KMS-11 (cell line): ENCODE measurements around the gene MS4A15.

ENCODE experiments used
- H2AFZ ChIP-seq: fragments of 200-600 bp; sonication (generic); 2 replicates; pipeline ENCODE4 v1.6.1; 2016; ENCODE audit warnings: antibody characterized with exemption, mixed run types, low read depth
- H3K27ac ChIP-seq: fragments of 200-600 bp; sonication (generic); 2 replicates; pipeline ENCODE4 v1.6.1; 2016; ENCODE audit warnings: mild to moderate bottlenecking, mixed run types
- H3K27me3 ChIP-seq: fragments of 200-600 bp; sonication (generic); 2 replicates; pipeline ENCODE4 v1.6.1; 2017; ENCODE audit warnings: mild to moderate bottlenecking, low read depth, mixed run types, moderate library complexity; ENCODE audit not compliant: insufficient read depth
- H3K36me3 ChIP-seq: fragments of 200-600 bp; sonication (generic); 2 replicates; pipeline ENCODE4 v1.6.1; 2017; ENCODE audit warnings: mild to moderate bottlenecking, mixed run types; ENCODE audit not compliant: insufficient read depth
- H3K4me1 ChIP-seq: fragments of 200-600 bp; sonication (generic); 2 replicates; pipeline ENCODE4 v1.6.1; 2016; ENCODE audit warnings: mild to moderate bottlenecking, low read depth, mixed run types; ENCODE audit not compliant: poor library complexity, severe bottlenecking
- H3K4me2 ChIP-seq: fragments of 200-600 bp; sonication (generic); 2 replicates; pipeline ENCODE4 v1.7.0; 2016; ENCODE audit warnings: mild to moderate bottlenecking, mixed run types
- H3K4me3 ChIP-seq: fragments of 200-600 bp; sonication (generic); IDR thresholded peaks from 2 replicates; pipeline ENCODE4 v1.6.1; 2017; ENCODE audit warnings: low read depth, low read length, mixed read lengths; ENCODE audit not compliant: insufficient read depth
- H3K79me2 ChIP-seq: fragments of 200-600 bp; sonication (generic); 2 replicates; pipeline ENCODE4 v1.6.1; 2016; ENCODE audit warnings: low read depth, mixed run types; ENCODE audit not compliant: insufficient read depth
- H3K9ac ChIP-seq: fragments of 200-600 bp; sonication (generic); 2 replicates; pipeline ENCODE4 v1.6.1; 2016; ENCODE audit warnings: mild to moderate bottlenecking, mixed run types
- H4K20me1 ChIP-seq: fragments of 200-600 bp; sonication (generic); 2 replicates; pipeline ENCODE4 v1.6.1; 2016; ENCODE audit warnings: mild to moderate bottlenecking, mixed run types; ENCODE audit not compliant: insufficient read depth
- CTCF ChIP-seq: fragments of 200-600 bp; sonication (generic); conservative IDR thresholded peaks from 2 replicates; pipeline ENCODE4 v1.6.1; 2017; ENCODE audit warnings: low read depth, mild to moderate bottlenecking, antibody characterized with exemption, low read length, moderate library complexity, mixed read lengths

The MS4A15 gene

GRCh38 chr11:60781286-60781980 lies 24.8 kb downstream of the MS4A15 start:
- no peaks in the 10 kb centered on the region for H3K79me2 ChIP-seq
- TF ChIP-seq CTCF: no peak
- no peak overlapping the region for H2AFZ ChIP-seq
- no peaks in the 10 kb centered on the region for H4K20me1 ChIP-seq
- H3K36me3 ChIP-seq: no peaks in the 10 kb centered on the region
- no peak overlapping the region for H3K4me2 ChIP-seq
- no peak overlapping the region for H3K4me3 ChIP-seq
- no peak overlapping the region for H3K27ac ChIP-seq
- no peaks in the 10 kb centered on the region for H3K4me1 ChIP-seq
- no peak overlapping the region for H3K9ac ChIP-seq
- no peaks in the 10 kb centered on the region for H3K27me3 ChIP-seq

- Histone ChIP-seq H3K79me2 (no peaks in the 10 kb centered on the region), H2AFZ (no peak overlapping the region), H3K27ac (no peak overlapping the region), H3K27me3 (no peaks in the 10 kb centered on the region), H3K4me1 (no peaks in the 10 kb centered on the region), H4K20me1 (no peaks in the 10 kb centered on the region), H3K4me3 (no peak overlapping the region), H3K4me2 (no peak overlapping the region), H3K9ac (no peak overlapping the region), H3K36me3 (no peaks in the 10 kb centered on the region)
- no peak for TF ChIP-seq CTCF
These were observed 25.3 kb downstream of the MS4A15 start for GRCh38 chr11:60781981-60782316.

GRCh38 chr11:60782393-60783140 lies 25.9 kb downstream of the MS4A15 start:
- H3K27me3 ChIP-seq: no peaks in the 10 kb centered on the region
- no peak overlapping the region for H3K9ac ChIP-seq
- TF ChIP-seq CTCF: no peak
- H3K36me3 ChIP-seq: no peaks in the 10 kb centered on the region
- no peaks in the 10 kb centered on the region for H3K4me1 ChIP-seq
- H3K27ac ChIP-seq: no peak overlapping the region
- no peak overlapping the region for H2AFZ ChIP-seq
- H4K20me1 ChIP-seq: no peaks in the 10 kb centered on the region
- no peak overlapping the region for H3K4me3 ChIP-seq
- H3K79me2 ChIP-seq: no peaks in the 10 kb centered on the region
- H3K4me2 ChIP-seq: no peak overlapping the region

- H3K4me2 ChIP-seq: no peak overlapping the region
- TF ChIP-seq CTCF: no peak
- no peaks in the 10 kb centered on the region for H3K79me2 ChIP-seq
- no peaks in the 10 kb centered on the region for H4K20me1 ChIP-seq
- H3K27ac ChIP-seq: no peak overlapping the region
- H3K9ac ChIP-seq: no peak overlapping the region
- H2AFZ ChIP-seq: no peak overlapping the region
- no peaks in the 10 kb centered on the region for H3K4me1 ChIP-seq
- no peaks in the 10 kb centered on the region for H3K27me3 ChIP-seq
- H3K4me3 ChIP-seq: no peak overlapping the region
- H3K36me3 ChIP-seq: no peaks in the 10 kb centered on the region
These were observed 26.4 kb downstream of the MS4A15 start for GRCh38 chr11:60783141-60783484.
